ENCODE results near the gene AP1S1. TPM values are rescaled to one million over a fixed set of nuclear protein-coding genes. Genes with fewer than 3 reads are reported as not detected.

AP1S1 gene
- total and polyA plus RNA-seq, 2 of the 13 experiments (the other 11 are each of a cell fraction or from before 2014, with no cell fraction given) = 57.5 to 68.1 TPM

GRCh38 chr7:101165075-101165957, 11.0 kb downstream of the AP1S1 start, which contains the start of gene VGF (continued):
- TF ChIP-seq E2F1 (CRISPR knock-in tag; IDR thresholded peaks at IDR 0.05) = peak; percentile 82
- peak; percentile 99 for TF ChIP-seq DNMT3B (CRISPR knock-in tag; conservative IDR thresholded peaks at IDR 0.05)
- peak; percentile 100 for TF ChIP-seq HES4 (CRISPR knock-in tag; IDR thresholded peaks at IDR 0.05; ENCODE audit: borderline replicate concordance)
- peak; percentile 89 for TF ChIP-seq CSRNP2 (CRISPR knock-in tag; conservative IDR thresholded peaks at IDR 0.05; ENCODE audit: low read depth)
- TF ChIP-seq RNF219 (CRISPR knock-in tag; IDR thresholded peaks at IDR 0.05) = 0 out of 2 replicates have a peak, but pooled peaks have one; percentile 78
- 0 out of 2 replicates have a peak, but pooled peaks have one; percentile 76 for TF ChIP-seq ZNF17 (CRISPR knock-in tag; IDR thresholded peaks at IDR 0.05)
- peak; percentile 92; the same call in 1 of the 2 replicates for TF ChIP-seq TP53 (CRISPR knock-in tag; conservative IDR thresholded peaks at IDR 0.05)
- TF ChIP-seq ZNF639 (CRISPR knock-in tag; conservative IDR thresholded peaks at IDR 0.05) = peak; percentile 89; the same call in 1 of the 2 replicates
- TF ChIP-seq SRSF9 (IDR thresholded peaks at IDR 0.05; ENCODE audit: borderline replicate concordance, insufficient read depth, low read depth, low read length, poor library complexity, severe bottlenecking) = no peak
- no peak for TF ChIP-seq U2AF1 (optimal IDR thresholded peaks at IDR 0.05; ENCODE audit: low read depth, low read length)
- 0 out of 2 replicates have a peak, but pooled peaks have one; percentile 95 for TF ChIP-seq FUBP1 (CRISPR knock-in tag; IDR thresholded peaks at IDR 0.05; ENCODE audit: borderline replicate concordance)
- TF ChIP-seq ZNF770 (CRISPR knock-in tag; IDR thresholded peaks at IDR 0.05) = peak; percentile 71
- TF ChIP-seq FOXJ3 (CRISPR knock-in tag; IDR thresholded peaks at IDR 0.05; ENCODE audit: borderline replicate concordance) = peak; percentile 59; the same call in 1 of the 2 replicates
- peak; percentile 99 for TF ChIP-seq KDM2A (CRISPR knock-in tag; IDR thresholded peaks at IDR 0.05; ENCODE audit: borderline replicate concordance, low read depth)
- TF ChIP-seq ZNF292 (CRISPR knock-in tag; IDR thresholded peaks at IDR 0.05; ENCODE audit: borderline replicate concordance, low read depth) = no peak
- peak; percentile 96 for TF ChIP-seq ZFP1 (CRISPR knock-in tag; IDR thresholded peaks at IDR 0.05)
- TF ChIP-seq ZKSCAN1 (IDR thresholded peaks at IDR 0.05; ENCODE audit: low read length) = no peak

Data from HepG2 (cell line).